ENCODE data around the gene OSM. TPM values are rescaled to one million over a fixed set of nuclear protein-coding genes. Genes with fewer than 3 reads are reported as not detected.

Gene OSM
- total and polyA plus RNA-seq, 4 donors: 0.09 to 0.84 (median 0.25) TPM; not detected in 1

DNA sequence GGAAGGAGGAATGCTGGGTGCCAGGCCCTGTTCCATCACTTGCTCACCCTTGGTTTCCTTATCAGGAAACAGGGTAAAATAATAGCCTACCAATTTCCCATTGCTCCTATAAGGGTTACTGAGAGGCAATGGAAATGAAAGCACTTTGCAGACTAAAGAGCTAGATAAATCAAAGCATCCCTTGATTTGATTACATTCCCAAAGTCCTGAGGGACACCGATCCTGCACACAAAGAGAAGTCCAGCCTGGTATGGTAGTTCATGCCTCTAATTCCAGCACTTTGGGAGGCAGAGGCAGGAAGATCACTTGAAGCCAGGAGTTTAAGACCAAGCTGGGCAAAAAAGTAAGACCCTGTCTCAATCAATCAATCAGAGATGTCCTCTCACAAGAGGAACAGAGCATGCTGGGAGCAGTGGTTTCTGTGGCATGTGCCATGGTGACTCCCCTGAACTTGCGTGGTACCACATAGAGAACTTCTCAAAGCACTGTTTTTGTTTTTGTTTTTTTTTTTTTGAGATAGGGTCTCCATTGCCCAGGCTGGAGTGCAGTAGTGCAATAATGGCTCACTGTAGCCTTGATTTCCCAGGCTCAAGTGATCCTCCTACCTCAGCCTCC, 49.4 kb upstream of the OSM start:
- 88% methylated on average over 2 of the region's 2 CpGs for WGBS
- Histone ChIP-seq H3K4me1 (ENCODE audit: control insufficient read depth in 4 of 4, insufficient read depth in 4 of 4, low read length in 3 of 4) (peaks cover 18 to 69% (median 45%) of the 10 kb centered on the region in 4 donors), H3K9ac (ENCODE audit: low read depth in 1 of 2, low read length in 2 of 2) (no peak overlapping the region), H3K4me3 (ENCODE audit: low read depth in 1 of 3, low read length in 3 of 3) (no peak overlapping the region), H3K36me3 (ENCODE audit: control insufficient read depth in 4 of 4, insufficient read depth in 3 of 4, low read depth in 1 of 4, low read length in 3 of 4) (peaks cover 0 to 2% (median 1%) of the 10 kb centered on the region in 4 donors), H3K27me3 (ENCODE audit: control insufficient read depth in 4 of 4, insufficient read depth in 4 of 4, low read length in 3 of 4) (no peaks in the 10 kb centered on the region), H3K27ac (ENCODE audit: low read depth in 1 of 2, low read length in 2 of 2) (peak overlapping the region; percentile 75 to 89), H3K9me3 (ENCODE audit: control insufficient read depth in 4 of 4, low read length in 3 of 4) (no peaks in the 10 kb centered on the region)
- TF ChIP-seq RXRA (IDR thresholded peaks at IDR 0.05): no peak
- no peak for TF ChIP-seq SP1 (IDR thresholded peaks at IDR 0.05)
- TF ChIP-seq TAF1 (conservative IDR thresholded peaks at IDR 0.05): no peak
- TF ChIP-seq YY1 (IDR thresholded peaks at IDR 0.05): no peak
- TF ChIP-seq EGR1 (IDR thresholded peaks at IDR 0.05; ENCODE audit: low read depth in 2 of 2): no peak
- TF ChIP-seq, protein P1, sequence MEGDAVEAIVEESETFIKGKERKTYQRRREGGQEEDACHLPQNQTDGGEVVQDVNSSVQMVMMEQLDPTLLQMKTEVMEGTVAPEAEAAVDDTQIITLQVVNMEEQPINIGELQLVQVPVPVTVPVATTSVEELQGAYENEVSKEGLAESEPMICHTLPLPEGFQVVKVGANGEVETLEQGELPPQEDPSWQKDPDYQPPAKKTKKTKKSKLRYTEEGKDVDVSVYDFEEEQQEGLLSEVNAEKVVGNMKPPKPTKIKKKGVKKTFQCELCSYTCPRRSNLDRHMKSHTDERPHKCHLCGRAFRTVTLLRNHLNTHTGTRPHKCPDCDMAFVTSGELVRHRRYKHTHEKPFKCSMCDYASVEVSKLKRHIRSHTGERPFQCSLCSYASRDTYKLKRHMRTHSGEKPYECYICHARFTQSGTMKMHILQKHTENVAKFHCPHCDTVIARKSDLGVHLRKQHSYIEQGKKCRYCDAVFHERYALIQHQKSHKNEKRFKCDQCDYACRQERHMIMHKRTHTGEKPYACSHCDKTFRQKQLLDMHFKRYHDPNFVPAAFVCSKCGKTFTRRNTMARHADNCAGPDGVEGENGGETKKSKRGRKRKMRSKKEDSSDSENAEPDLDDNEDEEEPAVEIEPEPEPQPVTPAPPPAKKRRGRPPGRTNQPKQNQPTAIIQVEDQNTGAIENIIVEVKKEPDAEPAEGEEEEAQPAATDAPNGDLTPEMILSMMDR (IDR thresholded peaks at IDR 0.05; ENCODE audit: low read depth, low read length, missing input control): no peak
- no peak for TF ChIP-seq HNF4G (IDR thresholded peaks at IDR 0.05)
- no peak for TF ChIP-seq HNF4A (conservative IDR thresholded peaks at IDR 0.05)
- TF ChIP-seq JUND (IDR thresholded peaks at IDR 0.05): no peak
- TF ChIP-seq GABPA (IDR thresholded peaks at IDR 0.05 in 1 of 2, conservative IDR thresholded peaks at IDR 0.05 in 1 of 2): no peak
- TF ChIP-seq FOXA1 (IDR thresholded peaks at IDR 0.05): no peak
- TF ChIP-seq NR2F2 (IDR thresholded peaks at IDR 0.05): no peak
- no peak for TF ChIP-seq RAD21 (IDR thresholded peaks at IDR 0.05)
- TF ChIP-seq, protein P2, sequence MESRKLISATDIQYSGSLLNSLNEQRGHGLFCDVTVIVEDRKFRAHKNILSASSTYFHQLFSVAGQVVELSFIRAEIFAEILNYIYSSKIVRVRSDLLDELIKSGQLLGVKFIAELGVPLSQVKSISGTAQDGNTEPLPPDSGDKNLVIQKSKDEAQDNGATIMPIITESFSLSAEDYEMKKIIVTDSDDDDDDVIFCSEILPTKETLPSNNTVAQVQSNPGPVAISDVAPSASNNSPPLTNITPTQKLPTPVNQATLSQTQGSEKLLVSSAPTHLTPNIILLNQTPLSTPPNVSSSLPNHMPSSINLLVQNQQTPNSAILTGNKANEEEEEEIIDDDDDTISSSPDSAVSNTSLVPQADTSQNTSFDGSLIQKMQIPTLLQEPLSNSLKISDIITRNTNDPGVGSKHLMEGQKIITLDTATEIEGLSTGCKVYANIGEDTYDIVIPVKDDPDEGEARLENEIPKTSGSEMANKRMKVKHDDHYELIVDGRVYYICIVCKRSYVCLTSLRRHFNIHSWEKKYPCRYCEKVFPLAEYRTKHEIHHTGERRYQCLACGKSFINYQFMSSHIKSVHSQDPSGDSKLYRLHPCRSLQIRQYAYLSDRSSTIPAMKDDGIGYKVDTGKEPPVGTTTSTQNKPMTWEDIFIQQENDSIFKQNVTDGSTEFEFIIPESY (IDR thresholded peaks at IDR 0.05): no peak
- TF ChIP-seq, protein P3, sequence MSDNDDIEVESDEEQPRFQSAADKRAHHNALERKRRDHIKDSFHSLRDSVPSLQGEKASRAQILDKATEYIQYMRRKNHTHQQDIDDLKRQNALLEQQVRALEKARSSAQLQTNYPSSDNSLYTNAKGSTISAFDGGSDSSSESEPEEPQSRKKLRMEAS (IDR thresholded peaks at IDR 0.05): no peak
- TF ChIP-seq, protein P4, sequence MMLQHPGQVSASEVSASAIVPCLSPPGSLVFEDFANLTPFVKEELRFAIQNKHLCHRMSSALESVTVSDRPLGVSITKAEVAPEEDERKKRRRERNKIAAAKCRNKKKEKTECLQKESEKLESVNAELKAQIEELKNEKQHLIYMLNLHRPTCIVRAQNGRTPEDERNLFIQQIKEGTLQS (IDR thresholded peaks at IDR 0.05): no peak
- no peak for TF ChIP-seq FOXA2 (IDR thresholded peaks at IDR 0.05)
- TF ChIP-seq, protein P5, sequence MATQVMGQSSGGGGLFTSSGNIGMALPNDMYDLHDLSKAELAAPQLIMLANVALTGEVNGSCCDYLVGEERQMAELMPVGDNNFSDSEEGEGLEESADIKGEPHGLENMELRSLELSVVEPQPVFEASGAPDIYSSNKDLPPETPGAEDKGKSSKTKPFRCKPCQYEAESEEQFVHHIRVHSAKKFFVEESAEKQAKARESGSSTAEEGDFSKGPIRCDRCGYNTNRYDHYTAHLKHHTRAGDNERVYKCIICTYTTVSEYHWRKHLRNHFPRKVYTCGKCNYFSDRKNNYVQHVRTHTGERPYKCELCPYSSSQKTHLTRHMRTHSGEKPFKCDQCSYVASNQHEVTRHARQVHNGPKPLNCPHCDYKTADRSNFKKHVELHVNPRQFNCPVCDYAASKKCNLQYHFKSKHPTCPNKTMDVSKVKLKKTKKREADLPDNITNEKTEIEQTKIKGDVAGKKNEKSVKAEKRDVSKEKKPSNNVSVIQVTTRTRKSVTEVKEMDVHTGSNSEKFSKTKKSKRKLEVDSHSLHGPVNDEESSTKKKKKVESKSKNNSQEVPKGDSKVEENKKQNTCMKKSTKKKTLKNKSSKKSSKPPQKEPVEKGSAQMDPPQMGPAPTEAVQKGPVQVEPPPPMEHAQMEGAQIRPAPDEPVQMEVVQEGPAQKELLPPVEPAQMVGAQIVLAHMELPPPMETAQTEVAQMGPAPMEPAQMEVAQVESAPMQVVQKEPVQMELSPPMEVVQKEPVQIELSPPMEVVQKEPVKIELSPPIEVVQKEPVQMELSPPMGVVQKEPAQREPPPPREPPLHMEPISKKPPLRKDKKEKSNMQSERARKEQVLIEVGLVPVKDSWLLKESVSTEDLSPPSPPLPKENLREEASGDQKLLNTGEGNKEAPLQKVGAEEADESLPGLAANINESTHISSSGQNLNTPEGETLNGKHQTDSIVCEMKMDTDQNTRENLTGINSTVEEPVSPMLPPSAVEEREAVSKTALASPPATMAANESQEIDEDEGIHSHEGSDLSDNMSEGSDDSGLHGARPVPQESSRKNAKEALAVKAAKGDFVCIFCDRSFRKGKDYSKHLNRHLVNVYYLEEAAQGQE (IDR thresholded peaks at IDR 0.05): no peak
- DNase-seq (ENCODE audit: low spot score): no peak

All from liver (tissue), 9 donors.